ENCODE measurements around the gene BSG. TPM values are rescaled to one million over a fixed set of nuclear protein-coding genes. Genes with fewer than 3 reads are reported as not detected.

The BSG gene
- total RNA-seq, 1 experiment from 2014 or later = 354 TPM

GRCh38 chr19:581399-582111, 9.2 kb downstream of the BSG start:
- BruUV-seq (replicated peaks) = no TSS peak
- H3K4me1 Mint-ChIP-seq (ENCODE audit: low read depth, unreplicated experiment) = no peaks in the 10 kb centered on the region
- H3K9me3 Mint-ChIP-seq (ENCODE audit: low read depth, unreplicated experiment) = no peaks in the 10 kb centered on the region
- CTCF ChIA-PET = interaction anchor here (0.6 kb wide), 1 partner anchor 287 kb away, joined by 4 read pairs; no protein-coding TSS in a partner anchor
- intact Hi-C loops (cut with micrococcal nuclease; ENCODE audit: unreplicated experiment) = no loop called here
- no peak for TF ChIP-seq CTCF (IDR thresholded peaks at IDR 0.05; ENCODE audit: unreplicated experiment)
- H3K27ac Mint-ChIP-seq (ENCODE audit: unreplicated experiment) = no peak overlapping the region
- DNase-seq = no peak
- no peaks in the 10 kb centered on the region for H3K27me3 Mint-ChIP-seq (ENCODE audit: unreplicated experiment)
- H3K36me3 Mint-ChIP-seq (ENCODE audit: insufficient read depth, unreplicated experiment) = peaks cover 21% of the 10 kb centered on the region
- no peak overlapping the region for H3K4me3 Mint-ChIP-seq (ENCODE audit: low read depth, unreplicated experiment)

GRCh38 chr19:582497-583197, 10.3 kb downstream of the BSG start:
- Mint-ChIP-seq H3K4me1 (ENCODE audit: low read depth, unreplicated experiment) (no peaks in the 10 kb centered on the region), H3K27ac (ENCODE audit: unreplicated experiment) (no peak overlapping the region), H3K9me3 (ENCODE audit: low read depth, unreplicated experiment) (no peaks in the 10 kb centered on the region), H3K27me3 (ENCODE audit: unreplicated experiment) (no peaks in the 10 kb centered on the region), H3K36me3 (ENCODE audit: insufficient read depth, unreplicated experiment) (peaks cover 18% of the 10 kb centered on the region), H3K4me3 (ENCODE audit: low read depth, unreplicated experiment) (no peak overlapping the region)
- CTCF ChIA-PET = no interaction called here
- intact Hi-C loops (cut with micrococcal nuclease; ENCODE audit: unreplicated experiment) = no loop called here
- no TSS peak for BruUV-seq (replicated peaks)
- no peak for DNase-seq
- no peak for TF ChIP-seq CTCF (IDR thresholded peaks at IDR 0.05; ENCODE audit: unreplicated experiment)

- H3K27ac Mint-ChIP-seq (ENCODE audit: unreplicated experiment) = peak overlapping the region; percentile 62
- H3K27me3 Mint-ChIP-seq (ENCODE audit: unreplicated experiment) = no peaks in the 10 kb centered on the region
- intact Hi-C loops (cut with micrococcal nuclease; ENCODE audit: unreplicated experiment) = no loop called here
- BruUV-seq (replicated peaks) = TSS peak; percentile 99
- DNase-seq = no peak
- H3K4me3 Mint-ChIP-seq (ENCODE audit: low read depth, unreplicated experiment) = peak overlapping the region; percentile 13
- H3K9me3 Mint-ChIP-seq (ENCODE audit: low read depth, unreplicated experiment) = no peaks in the 10 kb centered on the region
- H3K4me1 Mint-ChIP-seq (ENCODE audit: low read depth, unreplicated experiment) = no peaks in the 10 kb centered on the region
- H3K36me3 Mint-ChIP-seq (ENCODE audit: insufficient read depth, unreplicated experiment) = peaks cover 18% of the 10 kb centered on the region
- CTCF ChIA-PET = interaction anchor here (0.6 kb wide), 1 partner anchor 235 kb away, joined by 7 read pairs; no protein-coding TSS in a partner anchor
- TF ChIP-seq CTCF (IDR thresholded peaks at IDR 0.05; ENCODE audit: unreplicated experiment) = no peak
Measured at GRCh38 chr19:583198-583967, 11.0 kb downstream of the BSG start.

GRCh38 chr19:583968-584239, 11.5 kb downstream of the BSG start:
- intact Hi-C loops (cut with micrococcal nuclease; ENCODE audit: unreplicated experiment) = no loop called here
- no TSS peak for BruUV-seq (replicated peaks)
- Mint-ChIP-seq H3K4me3 (ENCODE audit: low read depth, unreplicated experiment) (peak overlapping the region; percentile 13), H3K27ac (ENCODE audit: unreplicated experiment) (peak overlapping the region; percentile 62), H3K36me3 (ENCODE audit: insufficient read depth, unreplicated experiment) (peaks cover 18% of the 10 kb centered on the region), H3K4me1 (ENCODE audit: low read depth, unreplicated experiment) (no peaks in the 10 kb centered on the region), H3K9me3 (ENCODE audit: low read depth, unreplicated experiment) (no peaks in the 10 kb centered on the region), H3K27me3 (ENCODE audit: unreplicated experiment) (no peaks in the 10 kb centered on the region)
- CTCF ChIA-PET = interaction anchor here (0.6 kb wide), 1 partner anchor 235 kb away, joined by 7 read pairs; no protein-coding TSS in a partner anchor
- no peak for TF ChIP-seq CTCF (IDR thresholded peaks at IDR 0.05; ENCODE audit: unreplicated experiment)
- no peak for DNase-seq

Data from Calu3 (cell line).